Stimulated activated CD8-positive, alpha-beta memory T cell treated with anti-CD3 and anti-CD28 coated beads, Interleukin-7, amount 100 ng/mL, for 4 hours (primary cell): Measurements from ENCODE around the gene GPR17.
A peak's percentile ranks its signal among the peaks of the same experiment; 100 is the strongest.

Source experiments
- DNase-seq, 2 donors: peaks; one replicate each; pipeline ENCODE4 v3.0.0-alpha.2; 2020; ENCODE audit warnings: low read depth in 2 of 2

Gene GPR17

DNA sequence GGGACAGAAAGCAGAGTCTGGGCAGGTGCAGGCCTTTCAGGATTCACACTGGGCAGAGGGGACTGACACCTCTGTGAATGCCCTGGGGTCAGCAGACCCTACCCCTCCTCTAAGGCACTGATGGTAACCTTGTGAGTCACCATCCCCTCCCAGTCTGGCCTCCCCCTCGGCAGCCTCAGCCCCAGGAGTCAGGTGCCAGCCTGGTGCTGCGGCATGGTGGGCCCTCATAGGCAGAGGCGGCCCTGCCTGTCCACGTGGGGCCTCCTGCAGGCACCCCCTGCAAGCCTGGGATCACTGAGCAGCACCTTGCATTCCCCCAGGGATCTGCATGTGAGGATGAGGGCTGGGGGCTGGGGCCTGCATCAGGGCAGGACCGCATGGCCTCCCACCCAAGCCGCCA, 4.8 kb upstream of the GPR17 start:
- DNase-seq: no peak

- DNase-seq: peak; percentile 8 to 13
These were observed 4.0 kb upstream of the GPR17 start for GRCh38 chr2:127641846-127642507.

- DNase-seq: no peak
These were observed 3.1 kb upstream of the GPR17 start for GRCh38 chr2:127642706-127643438.

- no peak for DNase-seq
These were observed 2.4 kb upstream of the GPR17 start for GRCh38 chr2:127643439-127644065.

DNA sequence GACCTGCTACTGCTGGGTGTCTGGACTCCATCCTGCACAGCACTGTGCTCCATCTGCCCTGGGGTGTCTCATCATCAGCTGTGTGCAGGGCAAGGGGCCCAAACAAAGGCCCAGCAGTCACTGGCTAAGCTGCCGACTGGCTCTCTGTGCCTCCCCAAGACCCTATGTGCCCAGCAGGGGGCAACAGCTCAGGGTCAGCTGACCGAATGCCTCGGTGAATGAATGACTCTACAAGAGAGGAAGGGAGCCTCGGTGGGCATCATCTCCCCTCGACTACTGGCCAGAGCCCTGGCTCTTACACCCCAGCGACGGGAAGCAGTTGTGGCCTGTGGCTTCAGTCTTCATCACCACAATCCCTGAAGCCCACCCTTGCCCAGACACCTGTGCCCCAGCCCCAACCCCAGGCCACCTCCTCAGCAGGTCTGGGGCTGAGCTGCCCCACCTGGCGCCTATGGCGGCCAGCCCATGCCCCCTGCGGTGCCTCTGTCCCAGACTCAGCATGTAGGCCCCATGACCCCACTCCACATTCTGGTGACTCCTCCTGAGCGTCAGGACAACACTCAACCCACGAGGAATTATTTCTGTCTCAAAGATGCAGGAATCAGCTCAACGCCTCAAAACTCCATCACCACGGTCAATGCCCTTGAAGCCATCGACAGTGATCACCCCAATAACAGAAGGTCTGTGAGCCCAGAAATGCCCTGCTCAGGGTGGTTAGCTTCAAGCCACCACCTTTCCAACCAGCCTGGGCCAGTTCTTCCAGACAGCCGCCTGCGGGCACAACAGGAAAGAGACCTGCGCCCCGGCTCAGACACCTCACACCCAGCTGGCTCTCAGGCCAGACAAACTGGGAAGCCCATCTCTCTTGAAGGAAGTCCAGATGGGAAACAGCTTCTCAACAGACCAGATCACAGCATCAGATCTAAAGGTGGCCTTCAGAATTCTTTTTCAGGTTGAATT, 1.6 kb upstream of the GPR17 start:
- DNase-seq: no peak

DNA sequence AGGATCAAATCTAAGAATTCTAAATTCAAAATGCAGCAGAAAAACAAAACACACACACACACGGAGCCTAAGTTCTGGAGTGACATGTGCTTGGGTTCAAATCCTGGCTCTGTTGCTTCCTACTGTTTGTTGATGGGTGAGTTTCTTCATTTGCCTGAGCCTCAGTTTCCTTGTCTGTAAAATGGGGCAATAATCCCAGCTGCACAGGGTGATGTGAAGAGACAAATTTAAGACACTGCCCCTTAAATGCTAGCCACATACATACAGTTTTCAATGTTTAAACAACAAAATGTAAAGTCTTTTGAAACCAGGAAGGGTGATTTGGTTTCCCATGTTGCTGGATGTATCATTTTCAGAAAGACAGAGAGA, 943 bp upstream of the GPR17 start:
- no peak for DNase-seq

DNA sequence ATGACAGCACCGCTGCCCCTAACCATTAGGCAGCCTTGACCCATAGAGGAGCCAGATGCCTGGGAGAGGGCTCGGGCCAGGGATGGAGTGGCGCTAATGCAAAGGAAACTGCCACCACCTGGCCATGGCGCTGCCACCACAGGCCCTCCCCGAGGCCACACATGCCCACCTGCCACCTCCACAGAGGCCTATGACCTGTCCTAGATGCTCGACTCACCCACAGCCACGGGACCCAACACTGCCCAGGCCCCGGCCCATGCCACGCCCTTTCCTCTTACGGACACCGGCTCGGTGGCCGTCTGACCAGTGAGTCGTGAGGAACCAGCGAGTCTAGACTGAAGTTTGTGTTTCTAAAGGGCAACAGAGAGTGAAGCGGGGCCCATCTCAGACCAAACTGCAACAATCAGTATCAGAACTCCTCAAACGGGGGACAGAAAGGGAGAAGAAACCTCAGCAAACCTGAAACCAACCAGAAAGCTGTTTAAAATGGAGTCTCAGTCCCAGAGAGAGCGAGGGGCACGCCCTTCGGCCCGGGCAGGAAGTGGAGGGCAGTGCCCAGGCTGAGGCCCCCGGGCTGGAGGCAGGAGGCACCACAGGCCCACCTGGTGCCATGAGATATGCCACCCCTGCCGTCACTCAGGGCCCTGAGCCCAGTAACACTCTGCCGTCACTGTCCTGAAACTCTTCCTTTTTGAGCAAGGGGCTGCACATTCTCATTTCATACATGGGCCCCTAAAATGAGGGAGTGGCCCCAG, 711 bp downstream of the GPR17 start:
- DNase-seq: no peak

DNA sequence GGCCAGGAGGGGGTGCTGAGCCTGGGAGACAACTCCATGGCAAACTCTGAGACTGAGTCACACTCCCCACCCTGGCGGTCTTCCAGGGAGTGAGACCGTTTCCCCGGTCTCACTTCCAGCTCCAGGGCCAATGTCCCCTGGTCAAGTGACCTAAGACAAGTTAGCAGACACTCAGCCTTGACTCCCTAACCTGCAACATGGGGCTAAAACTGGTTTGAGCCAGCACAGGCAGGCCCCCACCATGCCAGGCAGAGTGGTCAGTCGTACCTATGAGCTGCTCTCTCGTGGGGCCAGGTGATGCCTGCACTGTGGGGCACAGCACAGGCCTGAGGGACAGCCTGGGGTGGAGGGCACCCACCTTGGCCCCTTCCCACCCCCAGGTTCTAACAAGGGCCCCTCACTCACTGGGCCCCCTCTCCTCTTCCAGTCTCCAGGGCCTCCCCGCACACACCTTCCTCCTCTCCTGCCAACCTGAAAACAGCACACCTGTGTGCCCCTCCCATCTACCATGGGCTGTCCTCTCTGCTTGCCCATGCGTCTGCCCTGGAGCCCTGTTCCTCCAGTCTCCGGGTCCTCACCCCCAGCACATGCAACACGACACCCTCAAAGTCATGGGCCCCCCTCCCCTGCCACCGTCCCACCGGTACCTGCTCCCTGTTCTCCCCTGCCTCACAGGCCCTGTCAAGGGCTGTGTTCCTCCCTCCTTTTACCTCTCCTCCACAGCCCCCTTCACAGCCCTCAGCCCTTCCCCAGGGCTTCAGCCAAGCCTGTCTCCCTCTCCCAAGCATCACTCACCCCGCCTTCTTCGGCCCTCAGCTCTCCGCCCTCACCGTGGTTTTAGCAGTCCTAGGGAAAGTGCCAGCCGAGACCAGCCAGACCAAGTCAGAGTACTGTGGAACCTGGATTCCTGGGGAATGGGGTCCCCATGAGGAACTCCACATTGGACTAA, 1.6 kb downstream of the GPR17 start:
- no peak for DNase-seq

DNA sequence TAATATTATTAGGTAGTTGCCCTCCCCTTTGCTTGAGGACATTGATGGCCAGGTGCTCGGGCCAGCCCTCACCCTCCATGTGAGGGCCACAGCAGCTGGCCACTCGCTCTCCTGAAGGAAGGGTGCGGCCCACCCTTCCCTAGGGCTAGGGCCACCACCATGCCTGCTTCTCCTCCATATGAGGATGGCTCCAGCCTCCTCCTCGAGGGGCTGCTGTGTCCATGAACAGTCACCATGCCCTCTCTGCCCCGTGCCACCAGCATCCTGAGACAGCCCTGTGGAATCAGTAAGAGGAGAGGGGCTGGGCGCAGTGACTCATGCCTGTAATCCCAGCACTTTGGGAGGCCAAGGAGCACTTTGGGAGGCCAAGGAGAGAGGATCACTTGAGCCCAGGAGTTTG, 2.4 kb downstream of the GPR17 start:
- DNase-seq: no peak

DNA sequence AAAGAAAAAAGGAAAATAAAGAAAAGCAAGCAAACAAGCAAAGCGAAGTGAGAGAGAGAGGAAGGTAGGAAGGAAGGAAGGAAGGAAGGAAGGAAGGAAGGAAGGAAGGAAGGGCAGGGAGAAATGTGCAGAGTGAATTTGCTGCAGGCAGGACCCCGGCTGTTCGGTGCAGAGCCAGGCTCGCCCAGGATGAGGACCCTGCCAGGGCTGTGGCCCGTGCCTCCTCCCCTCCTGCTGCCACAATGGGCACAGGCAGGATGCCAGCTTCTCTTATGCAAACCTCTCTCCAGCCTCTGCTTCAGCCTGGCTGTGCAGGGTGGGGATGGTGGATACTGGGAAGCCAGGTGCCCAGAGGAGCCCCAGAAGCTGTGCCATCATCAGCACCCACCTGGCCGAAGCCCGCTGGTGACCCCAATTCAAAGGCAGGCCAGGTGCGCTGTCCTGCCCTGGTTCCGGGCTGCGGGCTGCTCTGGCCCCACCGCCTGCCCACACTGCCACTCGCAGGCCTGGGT, 3.2 kb downstream of the GPR17 start:
- no peak for DNase-seq

DNA sequence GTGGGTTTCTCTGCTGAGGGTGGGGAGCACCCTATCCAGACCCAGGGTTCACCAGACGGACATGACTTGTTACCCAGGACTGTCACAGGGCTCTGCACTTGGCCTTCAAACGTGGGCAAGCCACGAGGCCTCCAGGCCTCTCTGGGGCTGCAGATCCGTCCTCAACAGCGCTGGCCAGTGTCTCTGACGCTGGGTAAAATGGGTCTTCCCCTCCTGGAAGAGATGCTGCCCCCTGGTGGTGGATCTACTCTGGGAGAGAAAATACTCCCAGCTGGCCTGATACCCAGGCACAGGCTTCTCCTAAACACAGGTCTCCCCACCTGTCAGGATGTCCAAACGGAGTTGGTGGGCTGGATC, 3.7 kb downstream of the GPR17 start:
- DNase-seq: peak; percentile 62 to 64

GRCh38 chr2:127650041-127650784, 4.3 kb downstream of the GPR17 start:
- DNase-seq: no peak

GRCh38 chr2:127650785-127651380, 4.9 kb downstream of the GPR17 start:
- DNase-seq: no peak

DNA sequence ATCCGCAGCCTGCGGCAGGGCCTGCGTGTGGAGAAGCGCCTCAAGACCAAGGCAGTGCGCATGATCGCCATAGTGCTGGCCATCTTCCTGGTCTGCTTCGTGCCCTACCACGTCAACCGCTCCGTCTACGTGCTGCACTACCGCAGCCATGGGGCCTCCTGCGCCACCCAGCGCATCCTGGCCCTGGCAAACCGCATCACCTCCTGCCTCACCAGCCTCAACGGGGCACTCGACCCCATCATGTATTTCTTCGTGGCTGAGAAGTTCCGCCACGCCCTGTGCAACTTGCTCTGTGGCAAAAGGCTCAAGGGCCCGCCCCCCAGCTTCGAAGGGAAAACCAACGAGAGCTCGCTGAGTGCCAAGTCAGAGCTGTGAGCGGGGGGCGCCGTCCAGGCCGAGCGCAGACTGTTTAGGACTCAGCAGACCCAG, 5.4 kb downstream of the GPR17 start:
- DNase-seq: no peak

DNA sequence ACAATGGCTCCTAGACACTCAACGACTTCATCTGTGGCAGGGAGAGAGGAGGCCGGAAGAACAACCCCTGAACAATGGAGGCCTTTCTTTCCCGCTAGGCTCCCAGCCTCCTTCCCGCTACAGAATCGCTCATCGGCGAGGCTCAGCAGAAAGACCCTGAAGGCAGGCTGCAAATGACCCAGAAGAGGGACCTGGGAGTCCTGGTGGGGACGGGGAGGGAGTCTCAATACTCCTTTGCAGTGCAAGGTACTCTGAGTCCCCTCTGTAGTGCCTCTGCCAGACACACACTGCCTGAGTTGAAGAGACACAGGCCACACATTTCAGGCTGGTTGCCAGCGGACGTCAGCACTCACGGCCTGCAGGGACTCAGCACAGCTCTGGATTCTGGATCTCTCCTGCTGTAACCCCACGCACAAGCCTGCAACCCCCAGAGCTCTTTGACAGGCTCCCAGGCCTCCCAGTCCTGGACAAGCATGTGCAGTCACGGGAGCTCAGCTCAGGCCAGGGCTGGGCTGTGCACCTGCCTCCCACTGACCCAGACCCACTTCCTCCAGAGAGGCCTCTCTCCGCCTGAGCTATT, 6.1 kb downstream of the GPR17 start:
- no peak for DNase-seq

DNA sequence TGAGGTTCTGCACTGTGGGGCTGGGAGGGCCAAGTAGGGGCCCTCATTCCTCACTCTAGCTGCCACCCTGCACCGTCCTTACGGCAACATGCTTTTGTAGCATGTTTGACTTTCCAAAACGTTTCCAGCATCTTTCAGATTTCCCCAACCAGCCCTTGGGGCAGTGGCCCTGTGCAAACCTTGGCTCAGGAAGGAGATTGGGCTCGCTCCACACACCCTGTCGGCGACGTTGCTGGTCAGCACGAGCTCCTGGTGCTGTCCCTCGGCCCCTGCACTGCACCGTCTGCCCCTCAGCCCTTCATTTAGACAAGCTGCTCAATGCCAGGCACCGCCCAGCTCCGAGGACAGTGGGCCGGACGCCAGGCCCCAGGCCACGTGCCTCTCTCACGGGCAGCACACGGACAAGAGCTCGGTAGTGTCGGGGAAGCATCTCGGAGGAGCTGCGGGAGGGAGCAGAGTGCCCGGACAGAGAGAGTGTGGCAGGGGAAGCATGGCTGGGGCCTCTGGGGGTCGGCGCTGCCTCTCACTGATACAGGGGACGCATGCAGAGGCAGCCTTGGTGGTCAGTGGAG, 6.9 kb downstream of the GPR17 start:
- DNase-seq: no peak

DNA sequence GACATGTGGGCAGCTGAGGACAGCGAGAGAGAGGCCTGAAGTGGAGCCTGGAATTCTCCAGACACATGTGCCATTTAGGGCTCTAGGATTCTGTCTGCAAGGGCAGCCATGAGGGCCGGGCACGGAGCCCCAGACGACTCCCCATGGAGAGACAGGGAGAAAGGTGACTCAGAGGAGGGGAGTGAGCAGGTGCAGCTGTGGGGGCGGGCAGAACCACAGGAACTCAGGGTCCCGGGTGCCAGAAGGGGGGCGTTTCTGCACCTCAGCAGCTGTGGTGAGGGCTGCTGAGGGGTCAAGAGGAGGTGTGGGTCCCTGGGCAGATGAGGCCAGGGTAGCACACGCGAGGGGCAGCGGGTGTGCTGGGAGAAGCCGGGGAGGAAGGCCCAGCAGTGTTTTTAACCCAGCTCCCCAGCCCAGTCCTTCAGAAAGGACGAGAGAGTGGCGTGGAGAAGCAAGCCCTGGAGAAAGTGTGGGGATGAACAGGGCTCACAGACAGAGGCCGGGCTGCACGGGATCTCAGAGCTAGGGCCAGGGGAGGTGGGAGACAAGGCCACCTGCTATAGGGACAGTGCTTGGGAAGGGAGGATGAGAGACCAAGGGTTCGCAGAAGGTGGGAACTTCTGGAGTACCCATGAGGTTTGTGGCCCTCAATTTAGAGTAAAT, 7.6 kb downstream of the GPR17 start:
- no peak for DNase-seq
